ENCODE data around the gene SPATA18.
A peak's percentile ranks its signal among the peaks of the same experiment; 100 is the strongest.

SPATA18 gene

DNA sequence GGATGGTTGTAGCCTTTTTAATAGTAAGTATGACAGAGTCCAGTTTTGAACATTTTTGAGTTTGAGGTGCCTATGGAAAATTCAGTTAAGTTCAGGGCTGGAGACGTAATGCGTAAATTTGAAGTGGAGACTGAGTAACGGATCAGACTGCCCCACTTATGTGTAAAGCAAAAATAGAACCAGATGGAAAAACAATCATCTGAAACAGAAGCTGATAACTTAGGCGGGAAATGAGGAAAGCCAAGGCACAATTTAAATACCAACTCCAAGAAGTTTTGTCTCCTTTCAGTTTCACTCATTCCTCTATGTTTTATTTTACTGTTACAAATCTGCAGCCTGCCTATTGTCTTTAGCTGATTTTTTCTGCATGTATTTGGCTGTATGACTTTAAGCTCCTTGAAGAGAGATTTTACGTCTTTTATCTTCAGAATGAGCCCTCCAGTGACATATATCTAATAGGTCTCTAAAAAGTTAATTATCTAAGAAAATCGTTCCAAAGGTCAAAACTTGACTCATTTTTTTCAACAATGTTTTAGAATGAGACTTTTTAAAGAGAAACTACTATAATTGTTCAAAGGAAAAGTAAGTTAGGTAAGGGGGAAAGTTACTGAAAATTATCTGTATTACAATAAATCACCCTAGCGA lies 14.1 kb upstream of the SPATA18 start:
- ChIA-PET POLR2A (no interaction called here), CTCF (no interaction called here)
- TF ChIP-seq ZNF747 (tag by site-specific recombination; IDR thresholded peaks at IDR 0.05) (no peak), ZNF510 (tag by site-specific recombination; IDR thresholded peaks at IDR 0.05; ENCODE audit: insufficient replicate concordance) (no peak), ZNF530 (tag by site-specific recombination; IDR thresholded peaks at IDR 0.05; ENCODE audit: low read depth) (no peak), ZNF76 (tag by site-specific recombination; IDR thresholded peaks at IDR 0.05; ENCODE audit: borderline replicate concordance, low read depth) (no peak), ZNF202 (tag by site-specific recombination; IDR thresholded peaks at IDR 0.05; ENCODE audit: borderline replicate concordance) (no peak), SETDB1 (IDR thresholded peaks at IDR 0.05; ENCODE audit: insufficient read length, low read length) (no peak), ZBTB21 (tag by site-specific recombination; IDR thresholded peaks at IDR 0.05) (no peak), ZNF654 (tag by site-specific recombination; IDR thresholded peaks at IDR 0.05; ENCODE audit: low read depth) (no peak), ZNF175 (tag by site-specific recombination; IDR thresholded peaks at IDR 0.05) (no peak)
- TF ChIP-seq, protein P1, sequence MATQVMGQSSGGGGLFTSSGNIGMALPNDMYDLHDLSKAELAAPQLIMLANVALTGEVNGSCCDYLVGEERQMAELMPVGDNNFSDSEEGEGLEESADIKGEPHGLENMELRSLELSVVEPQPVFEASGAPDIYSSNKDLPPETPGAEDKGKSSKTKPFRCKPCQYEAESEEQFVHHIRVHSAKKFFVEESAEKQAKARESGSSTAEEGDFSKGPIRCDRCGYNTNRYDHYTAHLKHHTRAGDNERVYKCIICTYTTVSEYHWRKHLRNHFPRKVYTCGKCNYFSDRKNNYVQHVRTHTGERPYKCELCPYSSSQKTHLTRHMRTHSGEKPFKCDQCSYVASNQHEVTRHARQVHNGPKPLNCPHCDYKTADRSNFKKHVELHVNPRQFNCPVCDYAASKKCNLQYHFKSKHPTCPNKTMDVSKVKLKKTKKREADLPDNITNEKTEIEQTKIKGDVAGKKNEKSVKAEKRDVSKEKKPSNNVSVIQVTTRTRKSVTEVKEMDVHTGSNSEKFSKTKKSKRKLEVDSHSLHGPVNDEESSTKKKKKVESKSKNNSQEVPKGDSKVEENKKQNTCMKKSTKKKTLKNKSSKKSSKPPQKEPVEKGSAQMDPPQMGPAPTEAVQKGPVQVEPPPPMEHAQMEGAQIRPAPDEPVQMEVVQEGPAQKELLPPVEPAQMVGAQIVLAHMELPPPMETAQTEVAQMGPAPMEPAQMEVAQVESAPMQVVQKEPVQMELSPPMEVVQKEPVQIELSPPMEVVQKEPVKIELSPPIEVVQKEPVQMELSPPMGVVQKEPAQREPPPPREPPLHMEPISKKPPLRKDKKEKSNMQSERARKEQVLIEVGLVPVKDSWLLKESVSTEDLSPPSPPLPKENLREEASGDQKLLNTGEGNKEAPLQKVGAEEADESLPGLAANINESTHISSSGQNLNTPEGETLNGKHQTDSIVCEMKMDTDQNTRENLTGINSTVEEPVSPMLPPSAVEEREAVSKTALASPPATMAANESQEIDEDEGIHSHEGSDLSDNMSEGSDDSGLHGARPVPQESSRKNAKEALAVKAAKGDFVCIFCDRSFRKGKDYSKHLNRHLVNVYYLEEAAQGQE (tag by site-specific recombination; IDR thresholded peaks at IDR 0.05), result no peak
- TF ChIP-seq, protein P2, sequence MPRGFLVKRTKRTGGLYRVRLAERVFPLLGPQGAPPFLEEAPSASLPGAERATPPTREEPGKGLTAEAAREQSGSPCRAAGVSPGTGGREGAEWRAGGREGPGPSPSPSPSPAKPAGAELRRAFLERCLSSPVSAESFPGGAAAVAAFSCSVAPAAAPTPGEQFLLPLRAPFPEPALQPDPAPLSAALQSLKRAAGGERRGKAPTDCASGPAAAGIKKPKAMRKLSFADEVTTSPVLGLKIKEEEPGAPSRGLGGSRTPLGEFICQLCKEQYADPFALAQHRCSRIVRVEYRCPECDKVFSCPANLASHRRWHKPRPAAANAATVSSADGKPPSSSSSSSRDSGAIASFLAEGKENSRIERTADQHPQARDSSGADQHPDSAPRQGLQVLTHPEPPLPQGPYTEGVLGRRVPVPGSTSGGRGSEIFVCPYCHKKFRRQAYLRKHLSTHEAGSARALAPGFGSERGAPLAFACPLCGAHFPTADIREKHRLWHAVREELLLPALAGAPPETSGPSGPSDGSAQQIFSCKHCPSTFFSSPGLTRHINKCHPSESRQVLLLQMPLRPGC (tag by site-specific recombination; IDR thresholded peaks at IDR 0.05), result no peak
- TF ChIP-seq, protein P3, sequence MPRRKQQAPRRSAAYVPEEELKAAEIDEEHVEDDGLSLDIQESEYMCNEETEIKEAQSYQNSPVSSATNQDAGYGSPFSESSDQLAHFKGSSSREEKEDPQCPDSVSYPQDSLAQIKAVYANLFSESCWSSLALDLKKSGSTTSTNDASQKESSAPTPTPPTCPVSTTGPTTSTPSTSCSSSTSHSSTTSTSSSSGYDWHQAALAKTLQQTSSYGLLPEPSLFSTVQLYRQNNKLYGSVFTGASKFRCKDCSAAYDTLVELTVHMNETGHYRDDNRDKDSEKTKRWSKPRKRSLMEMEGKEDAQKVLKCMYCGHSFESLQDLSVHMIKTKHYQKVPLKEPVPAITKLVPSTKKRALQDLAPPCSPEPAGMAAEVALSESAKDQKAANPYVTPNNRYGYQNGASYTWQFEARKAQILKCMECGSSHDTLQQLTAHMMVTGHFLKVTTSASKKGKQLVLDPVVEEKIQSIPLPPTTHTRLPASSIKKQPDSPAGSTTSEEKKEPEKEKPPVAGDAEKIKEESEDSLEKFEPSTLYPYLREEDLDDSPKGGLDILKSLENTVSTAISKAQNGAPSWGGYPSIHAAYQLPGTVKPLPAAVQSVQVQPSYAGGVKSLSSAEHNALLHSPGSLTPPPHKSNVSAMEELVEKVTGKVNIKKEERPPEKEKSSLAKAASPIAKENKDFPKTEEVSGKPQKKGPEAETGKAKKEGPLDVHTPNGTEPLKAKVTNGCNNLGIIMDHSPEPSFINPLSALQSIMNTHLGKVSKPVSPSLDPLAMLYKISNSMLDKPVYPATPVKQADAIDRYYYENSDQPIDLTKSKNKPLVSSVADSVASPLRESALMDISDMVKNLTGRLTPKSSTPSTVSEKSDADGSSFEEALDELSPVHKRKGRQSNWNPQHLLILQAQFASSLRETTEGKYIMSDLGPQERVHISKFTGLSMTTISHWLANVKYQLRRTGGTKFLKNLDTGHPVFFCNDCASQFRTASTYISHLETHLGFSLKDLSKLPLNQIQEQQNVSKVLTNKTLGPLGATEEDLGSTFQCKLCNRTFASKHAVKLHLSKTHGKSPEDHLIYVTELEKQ (tag by site-specific recombination; IDR thresholded peaks at IDR 0.05; ENCODE audit: borderline replicate concordance), result no peak
- no peaks in the 10 kb centered on the region for H3K9me3 ChIP-seq (ENCODE audit: control insufficient read depth, insufficient read depth, low read depth, low read length)
- H3K36me3 ChIP-seq (ENCODE audit: control insufficient read depth in 2 of 2, insufficient read depth in 1 of 2, low read length in 2 of 2), result peaks cover 0 to 17% of the 10 kb centered on the region in 2 experiments; a peak in 1 of 3 replicates
- H3K4me1 ChIP-seq (ENCODE audit: control insufficient read depth, insufficient read depth, low read length), result no peaks in the 10 kb centered on the region
- H3K27ac ChIP-seq (ENCODE audit: extremely low read depth, low read depth, low read length), result no peak overlapping the region
- peak overlapping the region; percentile 78 for H3K4me3 ChIP-seq (ENCODE audit: low read depth, low read length)

DNA sequence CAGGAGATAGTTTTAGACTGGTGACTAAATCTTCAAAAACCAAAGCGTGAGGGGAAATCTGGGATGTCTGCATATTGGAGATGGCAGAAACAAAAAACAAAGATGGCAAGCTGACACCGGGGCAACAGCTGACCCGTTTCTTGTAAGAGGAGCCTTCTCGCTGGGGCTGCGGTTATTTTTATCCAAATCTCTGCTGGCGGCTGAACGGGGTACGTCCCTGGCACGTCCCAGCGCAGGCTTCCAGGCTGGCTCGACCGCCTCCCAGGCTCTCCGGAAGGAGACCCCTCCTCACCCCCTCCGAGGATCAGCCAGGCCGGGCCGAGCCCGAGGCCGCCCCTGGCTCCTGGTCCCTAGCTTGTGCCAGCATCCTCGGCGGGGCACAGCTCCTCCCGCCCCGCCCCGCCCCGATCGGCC lies 13.4 kb upstream of the SPATA18 start:
- ChIA-PET CTCF (no interaction called here), POLR2A (interaction anchor here (1.0 to 1.6 kb wide), 4 partner anchors 14 to 195 kb away, joined by 3 to 10 read pairs (median 6); partner anchors contain the start of genes DCUN1D4 and SPATA18)
- Histone ChIP-seq H3K27ac (ENCODE audit: extremely low read depth, low read depth, low read length) (no peak overlapping the region), H3K9me3 (ENCODE audit: control insufficient read depth, insufficient read depth, low read depth, low read length) (no peaks in the 10 kb centered on the region), H3K4me3 (ENCODE audit: low read depth, low read length) (peak overlapping the region; percentile 78), H3K4me1 (ENCODE audit: control insufficient read depth, insufficient read depth, low read length) (no peaks in the 10 kb centered on the region), H3K36me3 (ENCODE audit: control insufficient read depth in 2 of 2, insufficient read depth in 1 of 2, low read length in 2 of 2) (peaks cover 0 to 12% of the 10 kb centered on the region in 2 experiments; a peak in 1 of 3 replicates)
- no peak for TF ChIP-seq ZNF776 (tag by site-specific recombination; IDR thresholded peaks at IDR 0.05; ENCODE audit: borderline replicate concordance)
- TF ChIP-seq ZNF426 (tag by site-specific recombination; IDR thresholded peaks at IDR 0.05), result no peak
- no peak for TF ChIP-seq MYNN (tag by site-specific recombination; IDR thresholded peaks at IDR 0.05; ENCODE audit: borderline replicate concordance)
- no peak for TF ChIP-seq ZNF837 (tag by site-specific recombination; IDR thresholded peaks at IDR 0.05)
- no peak for TF ChIP-seq ZNF248 (tag by site-specific recombination; IDR thresholded peaks at IDR 0.05)
- no peak for TF ChIP-seq ZSCAN16 (tag by site-specific recombination; IDR thresholded peaks at IDR 0.05)
- no peak for TF ChIP-seq ZNF621 (tag by site-specific recombination; IDR thresholded peaks at IDR 0.05)
- TF ChIP-seq ZNF341 (tag by site-specific recombination; IDR thresholded peaks at IDR 0.05; ENCODE audit: low read depth), result no peak
- TF ChIP-seq OSR2 (tag by site-specific recombination; IDR thresholded peaks at IDR 0.05), result no peak
- no peak for TF ChIP-seq KLF1 (tag by site-specific recombination; IDR thresholded peaks at IDR 0.05)
- TF ChIP-seq ZNF335 (tag by site-specific recombination; conservative IDR thresholded peaks at IDR 0.05), result no peak
- no peak for TF ChIP-seq ZFP69B (tag by site-specific recombination; IDR thresholded peaks at IDR 0.05)
- no peak for TF ChIP-seq GLIS2 (tag by site-specific recombination; IDR thresholded peaks at IDR 0.05)
- no peak for TF ChIP-seq ZNF239 (tag by site-specific recombination; IDR thresholded peaks at IDR 0.05)
- TF ChIP-seq ZNF555 (tag by site-specific recombination; conservative IDR thresholded peaks at IDR 0.05), result no peak
- no peak for TF ChIP-seq ZNF670 (tag by site-specific recombination; IDR thresholded peaks at IDR 0.05; ENCODE audit: low read depth)

Measured in HEK293 (cell line).